Measurements from ENCODE around the gene MYH7.

GRCh38 chr14:23428686-23429495 is 6.6 kb downstream of the MYH7 start:
- TF ChIP-seq CHD2 (IDR thresholded peaks at IDR 0.05; ENCODE audit: low read length, partially characterized antibody), result no peak
- TF ChIP-seq CTCF (IDR thresholded peaks at IDR 0.05), result no peak
- no peak for TF ChIP-seq SMC3 (IDR thresholded peaks at IDR 0.05)
- TF ChIP-seq JUN (IDR thresholded peaks at IDR 0.05), result no peak
- TF ChIP-seq EP300 (IDR thresholded peaks at IDR 0.05), result no peak
- TF ChIP-seq RCOR1 (IDR thresholded peaks at IDR 0.05; ENCODE audit: low read depth, low read length), result no peak
- no peak for TF ChIP-seq RARB (CRISPR knock-in tag; IDR thresholded peaks at IDR 0.05)
- TF ChIP-seq KDM1A (IDR thresholded peaks at IDR 0.05; ENCODE audit: low read depth), result no peak
- no peak for TF ChIP-seq HMGXB4 (CRISPR knock-in tag; IDR thresholded peaks at IDR 0.05; ENCODE audit: borderline replicate concordance)
- no peak for TF ChIP-seq RNF2 (IDR thresholded peaks at IDR 0.05; ENCODE audit: borderline replicate concordance, low read depth)
- TF ChIP-seq RAD21 (conservative IDR thresholded peaks at IDR 0.05 in 1 of 2, IDR thresholded peaks at IDR 0.05 in 1 of 2), result no peak
- no peak for TF ChIP-seq POLR2A (IDR thresholded peaks at IDR 0.05; ENCODE audit: low read length)
- TF ChIP-seq PBX3 (IDR thresholded peaks at IDR 0.05), result no peak

Data from A549 (cell line).